H1 (cell line): ENCODE results near the gene INPP5A.

Source experiments
- BACH1 ChIP-seq: IDR thresholded peaks from 2 replicates; pipeline ENCODE4 v1.6.1; 2012; ENCODE audit warnings: low read length, improper control_type of control experiment
- CHD1 ChIP-seq: IDR thresholded peaks from 2 replicates; pipeline ENCODE4 v1.6.1; 2012; ENCODE audit warnings: low read depth, low read length, improper control_type of control experiment
- CREB1 ChIP-seq: IDR thresholded peaks from 2 replicates; pipeline ENCODE4 v1.6.1; 2012; ENCODE audit warnings: inconsistent platforms
- CTCF ChIP-seq, 3 experiments: IDR thresholded peaks; 1 replicate in 2 of 3; 2 replicates in 1 of 3; pipeline versions ENCODE4 v1.5.1 to v1.6.1; 2011; ENCODE audit warnings: low read length in 3 of 3, mild to moderate bottlenecking in 3 of 3, inconsistent platforms in 2 of 3, low read depth in 1 of 3, moderate library complexity in 1 of 3; ENCODE audit not compliant: insufficient read depth in 1 of 3; ENCODE audit errors: control extremely low read depth in 1 of 3
- EGR1 ChIP-seq: IDR thresholded peaks from 2 replicates; pipeline ENCODE4 v1.6.1; 2011; ENCODE audit warnings: low read depth, low read length, borderline replicate concordance
- EZH2 ChIP-seq: fragments of 200-600 bp; sonication (generic); IDR thresholded peaks from 2 replicates; pipeline ENCODE4 v1.7.1; 2012; ENCODE audit warnings: low read depth, mild to moderate bottlenecking, moderate library complexity, low read length, inconsistent platforms; ENCODE audit not compliant: severe bottlenecking
- GABPA ChIP-seq: IDR thresholded peaks from 2 replicates; pipeline ENCODE4 v1.6.1; 2011; ENCODE audit warnings: mild to moderate bottlenecking, low read length, moderate library complexity, borderline replicate concordance; ENCODE audit not compliant: insufficient read depth
- GTF2F1 ChIP-seq: IDR thresholded peaks from 2 replicates; pipeline ENCODE4 v1.6.1; 2012; ENCODE audit warnings: low read depth, low read length, improper control_type of control experiment, borderline replicate concordance
- POLR2A ChIP-seq, 2 experiments: IDR thresholded peaks; 1 replicate in 1 of 2; 2 replicates in 1 of 2; pipeline ENCODE4 v1.6.1; 2011; ENCODE audit warnings: low read depth in 2 of 2, low read length in 2 of 2, mild to moderate bottlenecking in 2 of 2; ENCODE audit errors: control extremely low read depth in 1 of 2
- POLR2AphosphoS5 ChIP-seq: IDR thresholded peaks from 2 replicates; pipeline ENCODE4 v1.6.1; 2011; ENCODE audit warnings: low read depth, low read length
- RFX5 ChIP-seq: IDR thresholded peaks from 2 replicates; pipeline ENCODE4 v1.6.1; 2011; ENCODE audit warnings: low read depth, low read length, improper control_type of control experiment, borderline replicate concordance
- RXRA ChIP-seq: IDR thresholded peaks from 2 replicates; pipeline ENCODE4 v1.6.1; 2011; ENCODE audit warnings: low read depth, mild to moderate bottlenecking, low read length, moderate library complexity; ENCODE audit not compliant: insufficient read depth
- SP1 ChIP-seq: IDR thresholded peaks from 2 replicates; pipeline ENCODE4 v1.6.1; 2011; ENCODE audit warnings: low read depth, low read length
- TCF12 ChIP-seq: IDR thresholded peaks from 2 replicates; pipeline ENCODE4 v1.6.1; 2011; ENCODE audit warnings: low read depth, mild to moderate bottlenecking, low read length

- TF ChIP-seq EZH2 (no peak), CTCF (IDR thresholded peaks at IDR 0.05; ENCODE audit: control extremely low read depth in 1 of 3, insufficient read depth in 1 of 3, low read depth in 1 of 3, low read length in 3 of 3) (no peak), BACH1 (no peak), EGR1 (no peak), POLR2AphosphoS5 (no peak), RXRA (no peak), POLR2A (IDR thresholded peaks at IDR 0.05; ENCODE audit: control extremely low read depth in 1 of 2, low read depth in 2 of 2, low read length in 2 of 2) (no peak), GTF2F1 (no peak), RFX5 (no peak), CHD1 (no peak), CREB1 (no peak), GABPA (no peak), SP1 (no peak), TCF12 (no peak)
Observed at GRCh38 chr10:132632091-132632561, 94.5 kb downstream of the INPP5A start.
